ENCODE data around the gene UFC1.

GRCh38 chr1:161175771-161176453 lies 22.1 kb downstream of the UFC1 start:
- TF ChIP-seq POLR2AphosphoS5 (IDR thresholded peaks at IDR 0.05) (no peak), CTCF (IDR thresholded peaks at IDR 0.05; ENCODE audit: poor library complexity, severe bottlenecking) (no peak), EZH2 (IDR thresholded peaks at IDR 0.05; ENCODE audit: borderline replicate concordance, insufficient read depth, low read length, poor library complexity, severe bottlenecking) (no peak), TAF1 (IDR thresholded peaks at IDR 0.05; ENCODE audit: low read depth) (no peak)
